ENCODE results near the gene VEGFD.
A peak's percentile ranks its signal among the peaks of the same experiment; 100 is the strongest.

The VEGFD gene

DNA sequence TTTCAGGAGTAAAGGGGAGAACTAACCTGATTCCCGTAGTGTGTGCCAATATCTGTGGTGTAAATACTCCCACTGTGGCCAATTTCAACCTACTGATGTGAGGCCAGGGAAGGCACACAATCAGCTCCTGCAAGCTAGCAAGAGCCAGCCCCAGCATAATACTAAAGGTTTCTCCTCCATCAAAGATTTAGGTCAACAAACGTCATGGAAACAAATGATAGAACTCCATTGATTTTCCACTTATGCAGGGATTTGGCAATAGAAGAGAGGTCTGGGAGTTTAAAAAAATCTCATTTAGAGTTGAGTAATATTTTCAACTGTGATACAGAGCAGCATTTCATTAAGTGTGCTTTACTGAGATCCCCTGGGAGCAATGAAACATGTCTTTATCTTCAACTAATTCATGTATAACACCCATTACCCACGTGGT lies 15.8 kb upstream of the VEGFD start:
- no peak for DNase-seq (ENCODE audit: low read depth)
- no peak overlapping the region for H3K4me3 ChIP-seq (ENCODE audit: low read length)
- TF ChIP-seq, protein P1, sequence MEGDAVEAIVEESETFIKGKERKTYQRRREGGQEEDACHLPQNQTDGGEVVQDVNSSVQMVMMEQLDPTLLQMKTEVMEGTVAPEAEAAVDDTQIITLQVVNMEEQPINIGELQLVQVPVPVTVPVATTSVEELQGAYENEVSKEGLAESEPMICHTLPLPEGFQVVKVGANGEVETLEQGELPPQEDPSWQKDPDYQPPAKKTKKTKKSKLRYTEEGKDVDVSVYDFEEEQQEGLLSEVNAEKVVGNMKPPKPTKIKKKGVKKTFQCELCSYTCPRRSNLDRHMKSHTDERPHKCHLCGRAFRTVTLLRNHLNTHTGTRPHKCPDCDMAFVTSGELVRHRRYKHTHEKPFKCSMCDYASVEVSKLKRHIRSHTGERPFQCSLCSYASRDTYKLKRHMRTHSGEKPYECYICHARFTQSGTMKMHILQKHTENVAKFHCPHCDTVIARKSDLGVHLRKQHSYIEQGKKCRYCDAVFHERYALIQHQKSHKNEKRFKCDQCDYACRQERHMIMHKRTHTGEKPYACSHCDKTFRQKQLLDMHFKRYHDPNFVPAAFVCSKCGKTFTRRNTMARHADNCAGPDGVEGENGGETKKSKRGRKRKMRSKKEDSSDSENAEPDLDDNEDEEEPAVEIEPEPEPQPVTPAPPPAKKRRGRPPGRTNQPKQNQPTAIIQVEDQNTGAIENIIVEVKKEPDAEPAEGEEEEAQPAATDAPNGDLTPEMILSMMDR (conservative IDR thresholded peaks at IDR 0.05; ENCODE audit: low read length), result no peak

DNA sequence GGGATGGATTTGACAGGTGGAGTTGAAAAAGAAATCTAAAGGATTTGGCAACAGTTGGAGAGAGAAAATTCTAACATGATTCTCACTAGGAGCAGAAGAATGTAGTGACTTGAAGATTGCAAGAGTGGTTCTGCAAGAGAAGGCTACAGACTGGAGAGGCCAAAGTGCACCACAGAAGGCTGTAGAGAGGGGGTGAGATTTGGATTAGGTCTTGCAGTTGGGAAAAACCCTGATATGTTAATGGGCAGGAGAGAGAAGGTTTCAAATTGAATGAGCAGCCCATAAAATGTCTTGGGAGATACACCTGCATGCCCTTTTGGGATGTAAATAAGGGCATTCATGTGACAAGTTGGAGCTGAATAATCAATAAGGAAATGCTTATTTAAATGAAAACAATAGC lies 14.7 kb upstream of the VEGFD start:
- TF ChIP-seq, protein P1 (conservative IDR thresholded peaks at IDR 0.05; ENCODE audit: low read length), result no peak
- H3K4me3 ChIP-seq (ENCODE audit: low read length), result no peak overlapping the region
- DNase-seq (ENCODE audit: low read depth), result no peak

DNA sequence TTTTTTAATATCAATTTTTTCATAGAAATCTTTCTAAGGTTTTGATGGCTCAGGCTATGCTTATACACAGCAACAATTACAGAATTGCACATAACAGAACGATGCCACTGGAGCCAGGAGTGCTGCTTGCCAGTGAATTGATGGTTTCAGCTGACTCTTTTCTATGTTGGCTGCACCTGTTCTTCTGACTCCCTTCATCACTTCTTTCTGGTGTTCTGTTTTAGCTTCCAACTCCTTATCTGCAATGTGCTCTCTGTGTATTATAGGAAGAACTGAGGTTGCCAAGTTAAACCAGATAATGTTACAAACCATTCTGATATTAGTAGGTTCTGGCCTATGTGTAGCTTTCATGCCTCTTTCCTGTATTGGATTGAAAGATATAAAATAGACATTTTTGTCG lies 11.6 kb upstream of the VEGFD start:
- DNase-seq (ENCODE audit: low read depth), result no peak
- H3K4me3 ChIP-seq (ENCODE audit: low read length), result no peak overlapping the region
- TF ChIP-seq, protein P1 (conservative IDR thresholded peaks at IDR 0.05; ENCODE audit: low read length), result no peak

DNA sequence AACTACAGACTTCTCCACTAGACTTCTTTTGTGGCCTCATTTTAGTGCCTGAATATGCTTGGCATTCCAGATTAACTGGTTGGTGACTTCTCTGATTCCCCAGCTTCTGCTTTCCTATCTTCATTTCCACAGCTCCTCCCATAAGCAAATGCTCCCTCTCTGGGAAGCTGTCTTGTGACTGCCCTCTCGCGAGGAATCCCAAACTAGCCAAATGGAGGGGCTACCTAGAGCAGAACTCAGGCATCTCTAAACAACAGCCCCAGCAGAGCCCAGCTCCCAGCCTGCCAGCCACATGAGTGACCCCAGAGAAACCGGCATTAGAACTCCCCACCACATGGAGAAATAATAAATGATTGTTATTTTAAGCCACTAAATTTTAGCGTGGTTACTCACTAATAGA lies 7.6 kb upstream of the VEGFD start:
- no peak for DNase-seq (ENCODE audit: low read depth)
- TF ChIP-seq, protein P1 (conservative IDR thresholded peaks at IDR 0.05; ENCODE audit: low read length), result no peak
- no peak overlapping the region for H3K4me3 ChIP-seq (ENCODE audit: low read length)

DNA sequence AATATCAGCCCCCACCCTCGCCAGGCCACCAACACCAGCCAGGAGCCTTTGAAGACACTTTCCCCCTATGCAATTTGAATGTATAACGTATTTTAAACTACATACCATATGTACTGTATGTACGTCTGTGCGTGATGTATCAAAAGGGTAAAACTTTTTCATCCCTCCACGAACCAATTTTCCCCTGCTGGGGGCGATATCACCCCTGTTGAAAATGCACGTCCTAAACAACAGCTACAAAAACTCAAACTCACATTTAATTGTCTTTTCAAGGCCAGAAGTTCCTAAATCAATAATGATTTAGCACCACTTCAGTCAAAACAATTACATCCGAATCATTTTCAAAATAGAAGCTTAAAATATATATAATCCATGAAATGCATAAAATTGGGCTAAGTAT lies 1.4 kb downstream of the VEGFD start:
- no peak for DNase-seq (ENCODE audit: low read depth)
- TF ChIP-seq, protein P1 (conservative IDR thresholded peaks at IDR 0.05; ENCODE audit: low read length), result no peak
- no peak overlapping the region for H3K4me3 ChIP-seq (ENCODE audit: low read length)

DNA sequence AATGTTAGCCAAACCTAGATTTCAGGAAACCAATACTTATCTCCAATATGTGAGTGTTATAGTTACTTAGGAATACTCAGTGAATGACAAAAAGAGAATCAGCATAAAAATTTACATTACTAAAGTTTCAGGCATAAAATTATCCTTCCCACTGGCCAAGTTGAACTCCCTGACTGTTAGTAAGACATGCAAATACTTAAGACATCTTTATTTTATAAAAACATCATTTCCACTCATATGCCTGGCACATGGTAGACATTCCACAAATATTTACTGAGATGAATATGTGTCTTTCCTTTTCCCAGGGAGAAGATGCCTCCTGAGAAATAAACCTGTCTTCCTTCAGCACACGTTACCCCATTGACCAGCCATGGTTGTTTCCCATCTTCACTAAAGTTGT lies 7.3 kb downstream of the VEGFD start:
- TF ChIP-seq, protein P1 (conservative IDR thresholded peaks at IDR 0.05; ENCODE audit: low read length), result no peak
- H3K4me3 ChIP-seq (ENCODE audit: low read length), result no peak overlapping the region
- DNase-seq (ENCODE audit: low read depth), result peak; percentile 63

DNA sequence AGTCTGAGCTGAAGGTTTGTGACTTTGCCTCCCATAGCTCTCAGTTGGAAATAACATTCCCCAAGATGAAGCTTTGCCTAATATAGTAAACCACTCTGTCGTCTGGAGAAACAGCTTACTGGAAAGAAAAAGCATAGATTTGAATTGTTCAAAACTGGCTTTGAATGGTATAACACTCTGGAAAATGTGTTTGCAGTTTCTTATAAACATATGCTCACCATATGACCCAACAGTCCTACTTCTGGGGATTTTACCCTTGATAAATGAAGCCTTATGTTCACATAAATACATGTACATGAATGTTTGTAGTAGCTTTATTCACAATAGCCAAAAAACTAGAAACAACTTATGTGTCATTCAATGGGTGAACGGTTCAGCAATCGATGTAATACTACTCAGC lies 10.2 kb downstream of the VEGFD start:
- TF ChIP-seq, protein P1 (conservative IDR thresholded peaks at IDR 0.05; ENCODE audit: low read length), result no peak
- peak; percentile 10 for DNase-seq (ENCODE audit: low read depth)
- no peak overlapping the region for H3K4me3 ChIP-seq (ENCODE audit: low read length)

All from AG10803 (cell line).